ENCODE results near the gene LRIT2. TPM values are rescaled to one million over a fixed set of nuclear protein-coding genes. Genes with fewer than 3 reads are reported as not detected.

LRIT2 gene
- total RNA-seq (not detected), total RNA-seq (0 reads per million in 2 donors)

- no peak within 1 kb of the TSS for H3K4me3 Mint-ChIP-seq
- no peaks in the 10 kb centered on the region for H3K9me3 ChIP-seq (ENCODE audit: control insufficient read depth, low read length, poor library complexity, severe bottlenecking)
- peaks cover 50% of the 10 kb centered on the region for H3K27me3 Mint-ChIP-seq
- no peak within 1 kb of the TSS for H3K27ac Mint-ChIP-seq
- ATAC-seq: no peak
- H3K36me3 Mint-ChIP-seq (ENCODE audit: low read depth): no peaks in the 10 kb centered on the region
- H3K4me1 Mint-ChIP-seq: no peaks in the 10 kb centered on the region
- DNase-seq: no peak
Observed at GRCh38 chr10:84225427-84226173, at the start of gene LRIT2. LRIT2 (minus strand) TSS chr10:84225544; CDS start chr10:84225520, 24 bp downstream.

- no peak overlapping the region for H3K4me3 Mint-ChIP-seq
- H3K4me1 Mint-ChIP-seq: peaks cover 15% of the 10 kb centered on the region
- no peak for ATAC-seq
Observed at GRCh38 chr10:84270708-84271107, 45.4 kb upstream of the LRIT2 start.

GRCh38 chr10:84269773-84270172 is 44.4 kb upstream of the LRIT2 start:
- H3K4me3 Mint-ChIP-seq: no peak overlapping the region
- ATAC-seq (no peak), DNase-seq (no peak)
- H3K36me3 Mint-ChIP-seq (ENCODE audit: low read depth): no peaks in the 10 kb centered on the region
- H3K27me3 Mint-ChIP-seq: peaks cover 23% of the 10 kb centered on the region
- no peak overlapping the region for H3K27ac Mint-ChIP-seq
- peaks cover 15% of the 10 kb centered on the region for H3K4me1 Mint-ChIP-seq
- no peaks in the 10 kb centered on the region for H3K9me3 ChIP-seq (ENCODE audit: control insufficient read depth, low read length, poor library complexity, severe bottlenecking)

More at GRCh38 chr10:84270708-84271107, 45.4 kb upstream of the LRIT2 start:
- no peak for DNase-seq
- Mint-ChIP-seq H3K36me3 (ENCODE audit: low read depth) (no peaks in the 10 kb centered on the region), H3K27ac (no peak overlapping the region), H3K27me3 (peaks cover 17% of the 10 kb centered on the region)
- H3K9me3 ChIP-seq (ENCODE audit: control insufficient read depth, low read length, poor library complexity, severe bottlenecking): no peaks in the 10 kb centered on the region

- DNase-seq (no peak), ATAC-seq (no peak)
- Mint-ChIP-seq H3K27me3 (peaks cover 29% of the 10 kb centered on the region), H3K27ac (no peak overlapping the region), H3K4me1 (peaks cover 19% of the 10 kb centered on the region), H3K4me3 (no peak overlapping the region), H3K36me3 (ENCODE audit: low read depth) (no peaks in the 10 kb centered on the region)
- no peaks in the 10 kb centered on the region for H3K9me3 ChIP-seq (ENCODE audit: control insufficient read depth, low read length, poor library complexity, severe bottlenecking)
Observed at GRCh38 chr10:84269162-84269561, 43.8 kb upstream of the LRIT2 start.

GRCh38 chr10:84267503-84268126 is 42.3 kb upstream of the LRIT2 start:
- peak overlapping the region; percentile 24 for H3K27ac Mint-ChIP-seq
- peak; percentile 75 for ATAC-seq

GRCh38 chr10:84265418-84265817 is 40.1 kb upstream of the LRIT2 start:
- Mint-ChIP-seq H3K4me3 (no peak overlapping the region), H3K27me3 (peaks cover 63% of the 10 kb centered on the region), H3K36me3 (ENCODE audit: low read depth) (no peaks in the 10 kb centered on the region), H3K4me1 (peaks cover 16% of the 10 kb centered on the region), H3K27ac (no peak overlapping the region)
- DNase-seq: no peak
- H3K9me3 ChIP-seq (ENCODE audit: control insufficient read depth, low read length, poor library complexity, severe bottlenecking): no peaks in the 10 kb centered on the region
- no peak for ATAC-seq

More at GRCh38 chr10:84267503-84268126, 42.3 kb upstream of the LRIT2 start:
- Mint-ChIP-seq H3K36me3 (ENCODE audit: low read depth) (no peaks in the 10 kb centered on the region), H3K27me3 (peaks cover 45% of the 10 kb centered on the region), H3K4me3 (peak overlapping the region; percentile 19), H3K4me1 (peaks cover 19% of the 10 kb centered on the region)
- DNase-seq: peak; percentile 23 to 65 (median 28)
- H3K9me3 ChIP-seq (ENCODE audit: control insufficient read depth, low read length, poor library complexity, severe bottlenecking): no peaks in the 10 kb centered on the region

GRCh38 chr10:84264611-84265141 is 39.3 kb upstream of the LRIT2 start:
- Mint-ChIP-seq H3K4me3 (no peak overlapping the region), H3K4me1 (peaks cover 16% of the 10 kb centered on the region), H3K36me3 (ENCODE audit: low read depth) (no peaks in the 10 kb centered on the region), H3K27ac (no peak overlapping the region), H3K27me3 (peaks cover 69% of the 10 kb centered on the region)
- DNase-seq (peak; percentile 40 to 60 (median 50)), ATAC-seq (peak; percentile 94)
- H3K9me3 ChIP-seq (ENCODE audit: control insufficient read depth, low read length, poor library complexity, severe bottlenecking): no peaks in the 10 kb centered on the region

- Mint-ChIP-seq H3K4me3 (no peak overlapping the region), H3K27ac (no peak overlapping the region), H3K36me3 (ENCODE audit: low read depth) (no peaks in the 10 kb centered on the region), H3K27me3 (peaks cover 61% of the 10 kb centered on the region), H3K4me1 (peaks cover 16% of the 10 kb centered on the region)
- no peak for DNase-seq
- no peaks in the 10 kb centered on the region for H3K9me3 ChIP-seq (ENCODE audit: control insufficient read depth, low read length, poor library complexity, severe bottlenecking)
- ATAC-seq: no peak
Observed at GRCh38 chr10:84263716-84264115, 38.4 kb upstream of the LRIT2 start.

- H3K9me3 ChIP-seq (ENCODE audit: control insufficient read depth, low read length, poor library complexity, severe bottlenecking): no peaks in the 10 kb centered on the region
- H3K4me3 Mint-ChIP-seq: no peak overlapping the region
- peaks cover 63% of the 10 kb centered on the region for H3K27me3 Mint-ChIP-seq
- peaks cover 8% of the 10 kb centered on the region for H3K4me1 Mint-ChIP-seq
- no peak overlapping the region for H3K27ac Mint-ChIP-seq
- peaks cover 3% of the 10 kb centered on the region for H3K36me3 Mint-ChIP-seq (ENCODE audit: low read depth)
- DNase-seq (no peak), ATAC-seq (no peak)
Observed at GRCh38 chr10:84262190-84262956, 37.0 kb upstream of the LRIT2 start.

- H3K27me3 Mint-ChIP-seq: peaks cover 72% of the 10 kb centered on the region
- no peak overlapping the region for H3K27ac Mint-ChIP-seq
- ATAC-seq (no peak), DNase-seq (no peak)
- H3K9me3 ChIP-seq (ENCODE audit: control insufficient read depth, low read length, poor library complexity, severe bottlenecking): no peaks in the 10 kb centered on the region
- H3K4me3 Mint-ChIP-seq: no peak overlapping the region
- H3K36me3 Mint-ChIP-seq (ENCODE audit: low read depth): peaks cover 3% of the 10 kb centered on the region
- peaks cover 13% of the 10 kb centered on the region for H3K4me1 Mint-ChIP-seq
Observed at GRCh38 chr10:84261236-84261915, 36.0 kb upstream of the LRIT2 start.

- H3K4me3 Mint-ChIP-seq: no peak overlapping the region
- DNase-seq (no peak), ATAC-seq (no peak)
- H3K4me1 Mint-ChIP-seq: peaks cover 11% of the 10 kb centered on the region
- H3K27ac Mint-ChIP-seq: no peak overlapping the region
- peaks cover 62% of the 10 kb centered on the region for H3K27me3 Mint-ChIP-seq
- H3K36me3 Mint-ChIP-seq (ENCODE audit: low read depth): peaks cover 3% of the 10 kb centered on the region
- H3K9me3 ChIP-seq (ENCODE audit: control insufficient read depth, low read length, poor library complexity, severe bottlenecking): no peaks in the 10 kb centered on the region
Observed at GRCh38 chr10:84258034-84258695, 32.8 kb upstream of the LRIT2 start.

- Mint-ChIP-seq H3K4me1 (peaks cover 11% of the 10 kb centered on the region), H3K4me3 (no peak overlapping the region), H3K27me3 (peaks cover 61% of the 10 kb centered on the region), H3K36me3 (ENCODE audit: low read depth) (peaks cover 3% of the 10 kb centered on the region), H3K27ac (no peak overlapping the region)
- no peak for DNase-seq
- H3K9me3 ChIP-seq (ENCODE audit: control insufficient read depth, low read length, poor library complexity, severe bottlenecking): no peaks in the 10 kb centered on the region
- no peak for ATAC-seq
Observed at GRCh38 chr10:84257343-84258020, 32.1 kb upstream of the LRIT2 start.

All from T-helper 17 cell (primary cell).